Upper lobe of left lung (tissue), 4 donors: ENCODE data around the gene TNKS2.

Experiments used
- EP300 ChIP-seq, 4 donors: sonication (generic); formaldehyde crosslinking; IDR thresholded peaks; one replicate each; pipeline ENCODE4 v1.5.1; 2017; ENCODE audit warnings: antibody characterized with exemption in 4 of 4, control low read depth in 2 of 4
- POLR2A ChIP-seq, 4 donors: fragments of 450-650 bp; IDR thresholded peaks; one replicate each; pipeline ENCODE4 v1.5.1; 2016 to 2017; ENCODE audit warnings: antibody characterized with exemption in 4 of 4, mild to moderate bottlenecking in 2 of 4
- POLR2AphosphoS5 ChIP-seq, 2 donors: sonication (generic); formaldehyde crosslinking; IDR thresholded peaks; one replicate each; pipeline ENCODE4 v1.5.1; 2017; ENCODE audit warnings: antibody characterized with exemption in 2 of 2
- TF ChIP-seq, protein P1 (sequence below), 6 experiments: fragments of 450-650 bp in 4 of 6; fragments of 200-600 bp in 2 of 6; sonication (generic) in 2 of 6; IDR thresholded peaks; one replicate each; pipeline ENCODE4 v1.5.1; 2016 to 2019; ENCODE audit warnings: antibody characterized with exemption in 6 of 6

- TF ChIP-seq, protein P1, sequence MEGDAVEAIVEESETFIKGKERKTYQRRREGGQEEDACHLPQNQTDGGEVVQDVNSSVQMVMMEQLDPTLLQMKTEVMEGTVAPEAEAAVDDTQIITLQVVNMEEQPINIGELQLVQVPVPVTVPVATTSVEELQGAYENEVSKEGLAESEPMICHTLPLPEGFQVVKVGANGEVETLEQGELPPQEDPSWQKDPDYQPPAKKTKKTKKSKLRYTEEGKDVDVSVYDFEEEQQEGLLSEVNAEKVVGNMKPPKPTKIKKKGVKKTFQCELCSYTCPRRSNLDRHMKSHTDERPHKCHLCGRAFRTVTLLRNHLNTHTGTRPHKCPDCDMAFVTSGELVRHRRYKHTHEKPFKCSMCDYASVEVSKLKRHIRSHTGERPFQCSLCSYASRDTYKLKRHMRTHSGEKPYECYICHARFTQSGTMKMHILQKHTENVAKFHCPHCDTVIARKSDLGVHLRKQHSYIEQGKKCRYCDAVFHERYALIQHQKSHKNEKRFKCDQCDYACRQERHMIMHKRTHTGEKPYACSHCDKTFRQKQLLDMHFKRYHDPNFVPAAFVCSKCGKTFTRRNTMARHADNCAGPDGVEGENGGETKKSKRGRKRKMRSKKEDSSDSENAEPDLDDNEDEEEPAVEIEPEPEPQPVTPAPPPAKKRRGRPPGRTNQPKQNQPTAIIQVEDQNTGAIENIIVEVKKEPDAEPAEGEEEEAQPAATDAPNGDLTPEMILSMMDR (IDR thresholded peaks at IDR 0.05) = no peak
- TF ChIP-seq POLR2AphosphoS5 (IDR thresholded peaks at IDR 0.05) = no peak
- no peak for TF ChIP-seq EP300 (IDR thresholded peaks at IDR 0.05)
- no peak for TF ChIP-seq POLR2A (IDR thresholded peaks at IDR 0.05)
Measured at GRCh38 chr10:91820144-91820543, 21.9 kb downstream of the TNKS2 start.
